Loucy (cell line): Measurements from ENCODE around the gene LHPP.

Source experiments
- H2AFZ ChIP-seq: fragments of 200-600 bp; sonication (generic); 2 replicates; pipeline ENCODE4 v1.6.0; 2016; ENCODE audit warnings: antibody characterized with exemption, mild to moderate bottlenecking, low read length, moderate library complexity
- H3F3A ChIP-seq: fragments of 200-600 bp; 2 replicates; pipeline ENCODE4 v1.6.0; 2016; ENCODE audit warnings: antibody characterized with exemption, low read depth, mild to moderate bottlenecking
- H3K27me3 ChIP-seq: fragments of 200-600 bp; sonication (generic); 2 replicates; pipeline ENCODE4 v1.6.1; 2014; ENCODE audit warnings: low read length, mild to moderate bottlenecking; ENCODE audit not compliant: insufficient read depth, poor library complexity, severe bottlenecking
- H3K36me3 ChIP-seq: fragments of 200-600 bp; sonication (generic); 2 replicates; pipeline ENCODE4 v1.6.1; 2016; ENCODE audit warnings: low read length; ENCODE audit not compliant: insufficient read depth
- H3K4me1 ChIP-seq: fragments of 200-600 bp; sonication (generic); 2 replicates; pipeline ENCODE4 v1.5.1; 2014; ENCODE audit warnings: low read length, mild to moderate bottlenecking; ENCODE audit not compliant: insufficient read depth, poor library complexity, severe bottlenecking
- H3K4me2 ChIP-seq: fragments of 200-600 bp; sonication (generic); 2 replicates; pipeline ENCODE4 v1.6.0; 2014; ENCODE audit warnings: antibody characterized with exemption, low read length, low read depth, mild to moderate bottlenecking; ENCODE audit not compliant: poor library complexity, severe bottlenecking
- H3K4me3 ChIP-seq: fragments of 200-600 bp; sonication (generic); 2 replicates; pipeline ENCODE4 v1.5.1; 2014; ENCODE audit warnings: low read length, mild to moderate bottlenecking, mixed read lengths; ENCODE audit not compliant: poor library complexity, severe bottlenecking
- H3K79me2 ChIP-seq: fragments of 200-600 bp; sonication (generic); 2 replicates; pipeline ENCODE4 v1.6.1; 2014; ENCODE audit warnings: low read length; ENCODE audit not compliant: insufficient read depth
- H3K9ac ChIP-seq: fragments of 200-600 bp; sonication (generic); 2 replicates; pipeline ENCODE4 v1.6.0; 2014; ENCODE audit warnings: mild to moderate bottlenecking, low read depth, low read length, moderate library complexity; ENCODE audit not compliant: poor library complexity, severe bottlenecking
- H3K9me2 ChIP-seq: fragments of 200-600 bp; sonication (generic); replicated peaks from 2 replicates; pipeline ENCODE4 v1.6.1; 2016; ENCODE audit warnings: low read depth, low read length, mixed read lengths
- H3K9me3 ChIP-seq: fragments of 200-600 bp; sonication (generic); 2 replicates; pipeline ENCODE4 v1.6.1; 2014; ENCODE audit warnings: mild to moderate bottlenecking, antibody characterized with exemption, low read length, low read depth; ENCODE audit not compliant: insufficient read depth
- H4K20me1 ChIP-seq: fragments of 200-600 bp; sonication (generic); 2 replicates; pipeline ENCODE4 v1.6.0; 2014; ENCODE audit warnings: antibody characterized with exemption, low read length, mild to moderate bottlenecking; ENCODE audit not compliant: insufficient read depth, poor library complexity, severe bottlenecking
- EZH2phosphoT487 ChIP-seq: fragments of 200-600 bp; IDR thresholded peaks from 2 replicates; pipeline ENCODE4 v1.6.1; 2018; ENCODE audit warnings: antibody characterized with exemption, mild to moderate bottlenecking, moderate library complexity, borderline replicate concordance
- TF ChIP-seq, protein P1 (sequence below): fragments of 200-600 bp; sonication (generic); conservative IDR thresholded peaks from 2 replicates; pipeline ENCODE4 v1.5.1; 2014; ENCODE audit warnings: mild to moderate bottlenecking, antibody characterized with exemption, low read length

The LHPP gene

DNA sequence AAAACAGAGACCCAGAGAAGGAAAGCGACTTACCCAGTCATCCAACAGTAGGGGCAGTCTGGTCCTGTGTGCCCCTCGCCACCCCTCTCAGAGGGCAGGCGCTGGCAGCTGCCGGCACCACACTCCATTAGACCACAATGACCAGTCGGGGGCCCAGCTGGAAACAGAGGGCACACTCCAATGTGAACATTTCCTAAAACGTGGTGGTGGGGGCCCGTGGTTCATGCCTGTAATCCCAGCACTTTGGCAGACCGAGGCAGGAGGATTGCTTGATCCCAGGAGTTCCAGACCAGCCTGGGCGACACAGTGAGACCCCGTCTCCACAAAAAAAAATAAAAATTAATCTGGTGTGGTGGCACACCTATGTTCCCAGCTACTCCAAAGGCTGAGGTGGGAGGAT, 42.0 kb upstream of the LHPP start:
- H3K9me3 ChIP-seq = no peaks in the 10 kb centered on the region
- H3K79me2 ChIP-seq = peaks cover 25% of the 10 kb centered on the region
- no peaks in the 10 kb centered on the region for H3F3A ChIP-seq
- no peaks in the 10 kb centered on the region for H3K27me3 ChIP-seq
- H3K9me2 ChIP-seq = no peaks in the 10 kb centered on the region
- peaks cover 28% of the 10 kb centered on the region for H3K4me1 ChIP-seq
- H3K4me2 ChIP-seq = peak overlapping the region; percentile 90
- peak overlapping the region; percentile 92 for H3K4me3 ChIP-seq
- peaks cover 13% of the 10 kb centered on the region for H4K20me1 ChIP-seq
- TF ChIP-seq, protein P1, sequence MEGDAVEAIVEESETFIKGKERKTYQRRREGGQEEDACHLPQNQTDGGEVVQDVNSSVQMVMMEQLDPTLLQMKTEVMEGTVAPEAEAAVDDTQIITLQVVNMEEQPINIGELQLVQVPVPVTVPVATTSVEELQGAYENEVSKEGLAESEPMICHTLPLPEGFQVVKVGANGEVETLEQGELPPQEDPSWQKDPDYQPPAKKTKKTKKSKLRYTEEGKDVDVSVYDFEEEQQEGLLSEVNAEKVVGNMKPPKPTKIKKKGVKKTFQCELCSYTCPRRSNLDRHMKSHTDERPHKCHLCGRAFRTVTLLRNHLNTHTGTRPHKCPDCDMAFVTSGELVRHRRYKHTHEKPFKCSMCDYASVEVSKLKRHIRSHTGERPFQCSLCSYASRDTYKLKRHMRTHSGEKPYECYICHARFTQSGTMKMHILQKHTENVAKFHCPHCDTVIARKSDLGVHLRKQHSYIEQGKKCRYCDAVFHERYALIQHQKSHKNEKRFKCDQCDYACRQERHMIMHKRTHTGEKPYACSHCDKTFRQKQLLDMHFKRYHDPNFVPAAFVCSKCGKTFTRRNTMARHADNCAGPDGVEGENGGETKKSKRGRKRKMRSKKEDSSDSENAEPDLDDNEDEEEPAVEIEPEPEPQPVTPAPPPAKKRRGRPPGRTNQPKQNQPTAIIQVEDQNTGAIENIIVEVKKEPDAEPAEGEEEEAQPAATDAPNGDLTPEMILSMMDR = no peak
- no peak for TF ChIP-seq EZH2phosphoT487
- peak overlapping the region; percentile 59 for H3K9ac ChIP-seq
- no peaks in the 10 kb centered on the region for H3K36me3 ChIP-seq
- H2AFZ ChIP-seq = peak overlapping the region; percentile 99; the same call in 1 of the 2 replicates

DNA sequence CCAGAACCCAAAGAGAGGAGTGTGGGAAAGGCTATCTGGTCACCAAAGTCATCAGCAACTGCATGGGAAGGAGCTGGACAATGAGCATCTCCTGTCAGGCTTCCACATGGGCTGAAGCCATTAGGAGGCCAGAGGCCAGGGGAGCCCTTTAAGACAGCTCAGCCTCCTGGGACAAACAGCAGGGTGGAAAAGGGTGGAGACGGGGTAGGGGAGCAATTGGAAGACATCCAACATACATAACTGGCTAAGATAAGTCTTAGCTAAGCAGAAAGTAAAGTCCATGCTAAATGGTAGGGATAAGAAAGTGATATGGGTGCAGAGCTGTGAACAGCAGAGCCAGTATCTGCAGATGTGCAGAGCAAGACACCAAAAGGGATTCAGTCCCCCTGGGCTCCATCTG, 41.4 kb upstream of the LHPP start:
- H3K9ac ChIP-seq = no peak overlapping the region
- no peak overlapping the region for H3K4me3 ChIP-seq
- H4K20me1 ChIP-seq = peaks cover 10% of the 10 kb centered on the region
- no peak overlapping the region for H3K4me2 ChIP-seq
- H3K79me2 ChIP-seq = peaks cover 21% of the 10 kb centered on the region
- no peaks in the 10 kb centered on the region for H3K9me3 ChIP-seq
- H3K36me3 ChIP-seq = no peaks in the 10 kb centered on the region
- H3F3A ChIP-seq = no peaks in the 10 kb centered on the region
- H3K4me1 ChIP-seq = peaks cover 25% of the 10 kb centered on the region
- no peaks in the 10 kb centered on the region for H3K9me2 ChIP-seq
- no peaks in the 10 kb centered on the region for H3K27me3 ChIP-seq
- H2AFZ ChIP-seq = no peak overlapping the region
- TF ChIP-seq EZH2phosphoT487 = no peak
- TF ChIP-seq, protein P1 = no peak

DNA sequence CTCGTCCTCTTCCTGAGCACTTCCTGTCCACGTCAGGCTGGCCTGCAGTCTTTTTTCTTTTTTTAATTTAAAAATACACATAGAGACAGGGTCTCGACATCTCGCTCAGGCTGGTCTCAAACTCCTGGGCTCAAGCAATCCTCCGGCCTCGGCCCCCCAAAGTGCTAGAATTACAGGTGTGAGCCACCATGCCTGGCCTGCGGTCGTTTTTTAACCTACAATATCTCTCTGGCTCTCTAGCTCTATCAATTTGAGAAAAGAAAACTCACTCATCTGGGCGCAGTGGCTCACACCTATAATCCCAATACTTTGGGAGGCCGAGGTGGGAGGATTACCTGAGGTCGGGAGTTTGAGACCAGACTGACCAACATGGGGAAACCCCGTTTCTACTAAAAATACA, 38.9 kb upstream of the LHPP start:
- Histone ChIP-seq H3K9ac (no peak overlapping the region), H3K9me3 (no peaks in the 10 kb centered on the region), H4K20me1 (peaks cover 2% of the 10 kb centered on the region), H2AFZ (no peak overlapping the region), H3K4me1 (peaks cover 3% of the 10 kb centered on the region), H3K9me2 (no peaks in the 10 kb centered on the region), H3K79me2 (peaks cover 4% of the 10 kb centered on the region), H3K4me3 (no peak overlapping the region), H3F3A (no peaks in the 10 kb centered on the region), H3K27me3 (no peaks in the 10 kb centered on the region), H3K4me2 (no peak overlapping the region), H3K36me3 (no peaks in the 10 kb centered on the region)
- TF ChIP-seq, protein P1 = no peak
- TF ChIP-seq EZH2phosphoT487 = no peak
